GM21526 (cell line): Measurements from ENCODE around the gene EDN2.

Experiments
- ATAC-seq: cut with Tn5 transposase; IDR thresholded peaks from one replicate; pipeline ENCODE4 v1.9.1; 2021; ENCODE audit warnings: moderate library complexity; ENCODE audit not compliant: unreplicated experiment, low FRiP score

EDN2 gene

GRCh38 chr1:41468122-41468762 lies 16.2 kb downstream of the EDN2 start:
- ATAC-seq, result no peak

GRCh38 chr1:41467673-41468072 lies 16.8 kb downstream of the EDN2 start:
- no peak for ATAC-seq

GRCh38 chr1:41466146-41466545 lies 18.3 kb downstream of the EDN2 start:
- ATAC-seq, result no peak

GRCh38 chr1:41465741-41466140 lies 18.7 kb downstream of the EDN2 start:
- ATAC-seq, result no peak

- no peak for ATAC-seq
Measured at GRCh38 chr1:41464885-41465284, 19.6 kb downstream of the EDN2 start.

GRCh38 chr1:41463516-41463915 lies 21.0 kb downstream of the EDN2 start:
- no peak for ATAC-seq

GRCh38 chr1:41462680-41463004 lies 21.8 kb downstream of the EDN2 start:
- no peak for ATAC-seq

GRCh38 chr1:41461790-41462679 lies 22.4 kb downstream of the EDN2 start:
- no peak for ATAC-seq

GRCh38 chr1:41456847-41457540 lies 27.5 kb downstream of the EDN2 start:
- no peak for ATAC-seq

GRCh38 chr1:41455479-41456332 lies 28.8 kb downstream of the EDN2 start:
- no peak for ATAC-seq

- no peak for ATAC-seq
Measured at GRCh38 chr1:41454406-41454805, 30.1 kb downstream of the EDN2 start.

GRCh38 chr1:41452704-41453290 lies 31.7 kb downstream of the EDN2 start:
- no peak for ATAC-seq

GRCh38 chr1:41450747-41451285 lies 33.7 kb downstream of the EDN2 start:
- no peak for ATAC-seq

GRCh38 chr1:41449326-41449921 lies 35.1 kb downstream of the EDN2 start:
- no peak for ATAC-seq

GRCh38 chr1:41448821-41449220 lies 35.7 kb downstream of the EDN2 start:
- no peak for ATAC-seq

- no peak for ATAC-seq
Measured at GRCh38 chr1:41447995-41448770, 36.3 kb downstream of the EDN2 start.

GRCh38 chr1:41446851-41447610 lies 37.5 kb downstream of the EDN2 start:
- no peak for ATAC-seq

- ATAC-seq, result no peak
Measured at GRCh38 chr1:41444785-41445184, 39.7 kb downstream of the EDN2 start.
